Pancreas (tissue), 10 donors: ENCODE results near the gene IFIH1. TPM values are rescaled to one million over a fixed set of nuclear protein-coding genes. Genes with fewer than 3 reads are reported as not detected.

Experiments
- ATAC-seq, 4 donors: fragments of 200-7000 bp; cut with Tn5 transposase; one replicate each; pipeline versions ENCODE4 v1.8.0 to v1.9.1; 2020; ENCODE audit warnings: mild to moderate bottlenecking in 4 of 4, moderate library complexity in 4 of 4
- DNase-seq, 6 donors: peaks; one replicate each; pipeline ENCODE4 v3.0.0-alpha.2; 2020
- FAIRE-seq: peaks from 2 replicates; lab custom pipeline; 2012; peaks lifted over from hg19 to GRCh38; lab: Jason Lieb, UNC
- H3K27ac ChIP-seq, 4 donors: fragments of 200-600 bp; sonication (generic); 1 replicate in 3 of 4; 2 replicates in 1 of 4; pipeline versions ENCODE4 v1.5.0 to v1.8.0; 2020
- H3K27me3 ChIP-seq, 4 donors: fragments of 200-600 bp; one replicate each; pipeline ENCODE4 v1.8.0; 2021
- H3K36me3 ChIP-seq, 3 donors: fragments of 200-600 bp; sonication (generic) in 1 of 3; one replicate each; pipeline versions ENCODE4 v1.5.0 to v1.8.0; 2020 to 2021
- H3K4me1 ChIP-seq, 3 donors: fragments of 200-600 bp; one replicate each; pipeline ENCODE4 v1.8.0; 2021
- H3K4me3 ChIP-seq, 4 donors: fragments of 200-600 bp; sonication (generic) in 2 of 4; one replicate each; pipeline versions ENCODE4 v1.5.0 to v1.8.0; 2020 to 2021
- H3K9me3 ChIP-seq, 4 donors: fragments of 200-600 bp; one replicate each; pipeline ENCODE4 v1.8.0; 2021
- CTCF ChIP-seq, 4 donors: fragments of 200-600 bp; sonication (generic) in 3 of 4; IDR thresholded peaks; one replicate each; pipeline versions ENCODE4 v1.5.0 to v1.8.0; 2021; ENCODE audit warnings: antibody characterized with exemption in 4 of 4
- WGBS, 2 donors: extraction: QIAGEN DNeasy Blood & Tissue Kit; methylation state at CpG; one replicate each; pipeline ENCODE4 v1.1.7; 2013; 5-methylcytosine and 5-hydroxymethylcytosine counted together
- intact Hi-C, 3 donors: fragments of 100-400 bp; cut with DNase I; formaldehyde crosslinking; loops; one replicate each; pipeline versions ENCODE4 v1.11.1 to v1.14.2; 2022
- polyA plus RNA-seq, 2 donors: library from polyadenylated mRNA; stranded (reverse); fragments of 200-250 nt; gene quantifications; one replicate each; pipeline ENCODE4 v1.2.3, GENCODE V29; 2013
- total RNA-seq, 6 donors: library from RNA; stranded (reverse); fragmentation: NEBNext Ultra II Directional in 4 of 6; extraction: Animal tissue kit (Norgen Biotek cat#: 25700) in 4 of 6; gene quantifications; one replicate each; pipeline versions ENCODE4 v1.2.1 to v1.2.4, GENCODE V29; 2021 to 2023
- donor health status: healthy with polysubstance abuse.
- donor health status: DM: no; HTN: no; CAD: no; lungs with moderate emphysema.
- donor health status: DM: no; HTN: no; CAD: no.
- donor health status: control.
- donor health status: control.
- donor health status: Bipolar disorder and iron deficiency.
- donor health status: DM: yes; HTN: yes; CAD: no.
- donor health status: DM: no; HTN: no; CAD: no.
- donor health status: DM: no; HTN: no; CAD: no.
- donor health status: DM: yes; HTN: yes; CAD: no.

The IFIH1 gene
- total and polyA plus RNA-seq, 8 donors: 5.7 to 19.5 (median 7.3) TPM

- Histone ChIP-seq H3K27me3 (no peaks in the 10 kb centered on the region), H3K36me3 (peaks cover 0 to 14% (median 0%) of the 10 kb centered on the region in 3 donors), H3K4me3 (no peak overlapping the region), H3K9me3 (no peaks in the 10 kb centered on the region), H3K27ac (no peak overlapping the region), H3K4me1 (no peaks in the 10 kb centered on the region)
- intact Hi-C loops: no loop called here
- ATAC-seq: peak in 1 of 4 donors; percentile 17
- no peak for DNase-seq
- WGBS, 2 donors: 88 to 95% methylated on average over 1 of the region's 1 CpG
- no peak for FAIRE-seq
- no peak for TF ChIP-seq CTCF (IDR thresholded peaks at IDR 0.05)
Observed at GRCh38 chr2:162266460-162266760, 52.1 kb downstream of the IFIH1 start.

- Histone ChIP-seq H3K27me3 (no peaks in the 10 kb centered on the region), H3K27ac (no peak overlapping the region), H3K9me3 (no peaks in the 10 kb centered on the region), H3K4me3 (no peak overlapping the region), H3K4me1 (no peaks in the 10 kb centered on the region), H3K36me3 (peaks cover 0 to 10% (median 0%) of the 10 kb centered on the region in 3 donors)
- 90 to 91% methylated on average over 7 of the region's 7 CpGs for WGBS, 2 donors
- intact Hi-C loops: no loop called here
- ATAC-seq: no peak
- DNase-seq: no peak
- TF ChIP-seq CTCF (IDR thresholded peaks at IDR 0.05): no peak
- FAIRE-seq: no peak
Observed at GRCh38 chr2:162265666-162266459, 52.6 kb downstream of the IFIH1 start.

- H3K4me1 ChIP-seq: no peaks in the 10 kb centered on the region
- H3K9me3 ChIP-seq: no peaks in the 10 kb centered on the region
- ATAC-seq: peak in 3 of 4 donors; percentile 71 to 84 (median 81)
- no peak for TF ChIP-seq CTCF (IDR thresholded peaks at IDR 0.05)
- peak overlapping the region in 2 of 4 donors; percentile 24 to 68 for H3K27ac ChIP-seq
- no peaks in the 10 kb centered on the region for H3K36me3 ChIP-seq
- DNase-seq: peak in 1 of 6 donors; percentile 31
- H3K4me3 ChIP-seq: no peak overlapping the region
- H3K27me3 ChIP-seq: no peaks in the 10 kb centered on the region
- peak; percentile 26 for FAIRE-seq
- intact Hi-C loops: no loop called here
- WGBS, 2 donors: 71 to 79% methylated on average over 4 of the region's 4 CpGs
Observed at GRCh38 chr2:162261032-162261945, 57.2 kb downstream of the IFIH1 start.

- Histone ChIP-seq H3K4me3 (no peak overlapping the region), H3K9me3 (no peaks in the 10 kb centered on the region), H3K27ac (no peak overlapping the region), H3K27me3 (no peaks in the 10 kb centered on the region), H3K36me3 (no peaks in the 10 kb centered on the region), H3K4me1 (no peaks in the 10 kb centered on the region)
- no peak for FAIRE-seq
- intact Hi-C loops: no loop called here
- ATAC-seq: no peak
- whole genome bisulfite sequencing, 2 donors: 76 to 81% methylated on average over 2 of the region's 2 CpGs
- DNase-seq: no peak
- TF ChIP-seq CTCF (IDR thresholded peaks at IDR 0.05): no peak
Observed at GRCh38 chr2:162258686-162259085, 59.8 kb downstream of the IFIH1 start.
